HG03066 (cell line): Measurements from ENCODE around the gene C1orf21.

Experiments used
- ATAC-seq: cut with Tn5 transposase; IDR thresholded peaks from one replicate; pipeline ENCODE4 v1.9.1; 2021; ENCODE audit warnings: low read depth; ENCODE audit not compliant: unreplicated experiment

Gene C1orf21

GRCh38 chr1:184539580-184539979, 152.8 kb downstream of the C1orf21 start:
- ATAC-seq: no peak

DNA sequence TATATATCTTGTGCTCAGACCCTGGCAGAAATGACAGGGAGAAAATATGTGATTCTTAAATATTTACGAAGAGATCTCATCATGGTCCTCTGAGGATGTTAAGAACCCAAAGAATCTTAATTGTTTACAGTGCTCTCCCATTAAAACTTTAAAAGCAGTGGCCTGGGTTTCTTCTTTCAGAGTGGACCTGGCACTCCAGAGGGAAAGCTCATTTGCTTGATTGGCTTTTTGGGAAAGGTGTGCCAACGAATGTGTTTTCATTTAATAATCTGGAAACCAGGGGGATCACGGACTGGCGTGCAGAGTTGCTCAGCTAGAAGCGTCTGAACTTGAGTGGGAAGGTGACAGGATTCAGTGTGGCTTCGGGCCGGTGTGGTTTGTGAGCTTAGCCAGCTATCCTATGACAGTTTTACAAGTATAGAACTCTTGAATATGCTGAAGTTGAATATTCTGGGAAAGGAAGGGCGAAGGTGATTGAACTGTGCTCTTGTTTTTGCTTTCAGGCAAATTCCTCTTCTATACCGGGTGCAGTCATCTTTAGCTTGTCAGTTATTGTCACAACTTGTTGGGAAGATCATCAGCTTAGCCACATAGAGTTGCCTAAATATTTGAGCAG, 154.8 kb downstream of the C1orf21 start:
- no peak for ATAC-seq

- no peak for ATAC-seq
Measured at GRCh38 chr1:184542291-184542690, 155.5 kb downstream of the C1orf21 start.

DNA sequence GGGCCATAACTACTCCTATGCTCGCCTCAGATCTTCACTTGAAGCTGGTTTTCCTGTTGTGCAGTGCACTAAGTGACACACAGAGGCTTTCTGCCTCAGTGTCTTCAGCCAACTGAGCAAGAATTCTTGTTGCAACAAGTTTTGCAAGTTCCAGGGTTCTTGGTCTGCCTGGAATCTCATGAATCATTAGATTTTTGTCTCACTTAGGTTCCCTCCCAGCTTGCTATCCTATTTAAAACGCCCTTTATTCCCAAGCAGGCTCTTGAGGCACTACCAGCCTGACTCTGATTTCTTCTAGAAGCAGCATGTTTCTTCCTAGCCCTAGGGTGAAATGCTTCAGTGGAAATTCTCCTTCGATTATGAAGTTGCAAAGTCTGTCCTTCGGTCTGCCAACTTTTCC, 158.8 kb downstream of the C1orf21 start:
- ATAC-seq: no peak

DNA sequence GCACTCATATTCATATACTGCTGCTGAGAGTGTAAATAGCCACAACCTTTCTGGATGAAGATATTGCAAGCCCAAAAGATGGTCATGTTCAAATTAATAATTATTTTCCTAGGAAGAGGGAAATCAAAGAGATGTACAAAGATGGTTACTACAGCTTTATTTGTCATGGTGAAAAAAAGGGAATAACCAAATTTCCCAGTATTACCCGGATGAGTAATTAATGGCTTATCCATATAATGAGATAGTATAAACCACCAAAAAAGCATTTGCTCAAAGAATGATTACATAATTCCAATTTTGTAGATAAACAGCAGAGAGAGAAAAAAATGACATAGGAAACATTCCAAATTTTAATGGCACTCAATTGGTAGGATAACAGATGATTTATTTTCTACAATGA, 165.6 kb downstream of the C1orf21 start:
- ATAC-seq: no peak

- ATAC-seq: no peak
Measured at GRCh38 chr1:184553845-184554244, 167.0 kb downstream of the C1orf21 start.

DNA sequence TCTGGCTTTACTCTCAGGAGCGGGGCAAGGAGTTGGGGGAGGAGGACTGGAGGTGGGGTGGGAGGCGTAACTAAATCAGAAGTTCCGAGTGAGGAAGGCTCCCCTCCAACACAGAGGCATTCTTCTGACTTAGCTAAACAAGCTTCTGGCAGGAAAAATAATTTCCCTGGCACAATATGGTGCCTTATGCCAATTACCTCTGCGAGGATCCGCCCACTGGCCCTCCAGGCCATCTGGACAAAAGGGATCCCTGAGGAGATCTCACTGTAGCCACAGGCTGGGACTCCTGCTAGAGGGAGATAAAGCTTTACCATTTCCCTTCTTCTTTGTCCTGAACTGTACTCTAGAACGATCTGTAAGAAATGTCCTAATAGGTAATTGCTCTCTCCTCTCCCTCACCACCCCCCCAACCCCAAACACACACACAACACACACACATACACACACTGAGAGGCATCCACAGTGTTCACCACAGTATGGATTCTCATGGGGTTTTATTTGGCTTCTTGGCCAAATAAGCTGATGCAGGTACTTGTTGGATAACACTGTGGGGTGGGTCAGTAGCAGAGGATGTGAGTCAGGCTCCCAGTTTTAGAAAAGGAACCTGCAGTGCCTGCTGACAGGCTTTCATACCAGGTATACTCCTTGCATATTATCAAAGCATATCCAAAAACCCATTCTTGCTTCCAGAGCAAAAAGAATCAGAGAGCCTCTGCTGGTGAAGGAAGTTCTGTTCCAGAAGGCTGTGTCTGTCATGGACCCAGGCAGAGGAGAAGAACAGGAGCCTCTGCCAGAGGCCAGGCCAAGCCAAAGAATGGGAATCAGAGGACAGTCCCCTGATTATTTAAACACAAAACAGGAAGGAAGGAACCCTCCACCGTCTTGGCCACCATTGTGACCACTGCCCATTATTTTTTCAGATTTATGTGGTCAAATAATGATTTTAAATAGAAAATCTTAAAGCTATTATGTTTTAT, 169.1 kb downstream of the C1orf21 start:
- ATAC-seq: no peak

- no peak for ATAC-seq
Measured at GRCh38 chr1:184556665-184557064, 169.8 kb downstream of the C1orf21 start.

DNA sequence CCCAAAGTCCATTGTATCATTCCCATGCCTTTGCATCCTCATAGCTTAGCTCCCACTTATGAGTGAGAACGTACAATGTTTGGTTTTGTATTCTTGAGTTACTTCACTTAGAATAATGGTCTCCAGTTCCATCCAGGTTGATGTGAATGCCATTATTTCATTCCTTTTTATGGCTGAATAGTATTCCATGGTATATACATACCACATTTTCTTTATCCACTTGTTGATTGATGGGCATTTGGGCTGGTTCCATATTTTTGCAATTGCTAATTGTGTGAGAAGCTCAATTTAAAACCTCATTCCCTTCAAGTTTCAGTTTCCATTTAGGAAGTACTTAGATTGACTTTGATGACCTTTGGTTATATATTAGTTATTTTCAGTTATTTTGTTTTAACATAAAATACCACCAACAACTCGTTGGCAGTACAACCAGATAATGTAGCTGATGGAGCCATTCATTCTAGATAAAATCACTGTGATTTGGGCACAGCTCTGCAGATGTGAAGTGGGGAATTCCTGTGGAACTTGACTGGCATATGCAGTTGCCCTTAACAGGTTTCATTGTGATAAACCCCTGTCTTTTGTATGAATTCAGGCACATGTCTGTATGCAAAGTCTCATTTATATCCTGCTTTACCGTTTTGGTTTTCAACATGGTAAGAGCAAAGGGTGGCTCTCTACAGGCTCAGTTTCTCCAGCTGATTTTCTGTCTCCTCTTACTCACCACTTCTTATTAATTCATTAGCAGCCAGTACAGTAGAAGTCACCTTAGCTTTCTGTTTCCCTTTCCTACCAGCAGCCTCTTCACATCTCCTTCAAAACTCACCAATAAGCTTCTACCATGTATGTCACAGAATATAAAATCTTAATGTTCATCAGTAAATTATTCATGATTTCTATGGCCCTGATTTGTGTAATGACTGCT, 170.9 kb downstream of the C1orf21 start:
- no peak for ATAC-seq

DNA sequence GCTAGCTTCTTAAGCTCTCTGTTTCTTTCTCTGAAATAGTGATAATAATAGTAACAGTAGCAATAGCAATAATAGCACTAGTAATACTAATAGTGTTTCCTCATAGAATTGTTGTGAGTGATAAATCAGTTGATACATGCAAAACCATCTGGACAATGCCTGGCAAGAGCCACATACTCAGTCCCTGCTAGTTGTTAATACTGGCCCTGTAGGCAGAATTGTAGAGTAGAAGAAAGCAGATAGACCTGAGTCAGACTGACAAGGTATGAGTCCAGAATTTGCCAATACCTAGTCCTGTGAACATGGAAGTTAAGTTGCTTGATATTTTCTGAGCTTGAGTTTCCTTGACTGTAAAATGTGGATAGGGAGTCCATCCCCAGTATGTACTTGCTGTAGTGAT, 171.9 kb downstream of the C1orf21 start:
- no peak for ATAC-seq

- ATAC-seq: no peak
Measured at GRCh38 chr1:184559117-184559713, 172.4 kb downstream of the C1orf21 start.

- ATAC-seq: no peak
Measured at GRCh38 chr1:184562806-184563205, 176.0 kb downstream of the C1orf21 start.

DNA sequence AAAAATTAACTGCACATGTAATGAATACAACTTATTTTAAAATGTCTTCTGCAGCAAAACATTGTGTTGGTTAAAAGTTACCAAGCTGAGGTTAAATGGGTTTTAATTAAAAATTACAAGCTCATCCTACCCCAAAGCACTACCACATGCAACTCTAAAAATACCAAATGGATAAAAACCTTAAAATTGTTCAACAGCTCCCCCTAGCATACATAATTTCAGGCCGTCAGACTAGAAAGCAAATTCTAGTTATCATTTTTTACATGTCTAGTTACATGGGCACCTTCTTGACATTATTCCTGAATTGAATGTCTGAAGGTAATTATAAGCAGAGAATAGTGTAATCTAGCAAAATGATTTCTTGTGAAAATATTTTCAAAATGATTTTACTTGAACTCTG, 176.5 kb downstream of the C1orf21 start:
- ATAC-seq: no peak

DNA sequence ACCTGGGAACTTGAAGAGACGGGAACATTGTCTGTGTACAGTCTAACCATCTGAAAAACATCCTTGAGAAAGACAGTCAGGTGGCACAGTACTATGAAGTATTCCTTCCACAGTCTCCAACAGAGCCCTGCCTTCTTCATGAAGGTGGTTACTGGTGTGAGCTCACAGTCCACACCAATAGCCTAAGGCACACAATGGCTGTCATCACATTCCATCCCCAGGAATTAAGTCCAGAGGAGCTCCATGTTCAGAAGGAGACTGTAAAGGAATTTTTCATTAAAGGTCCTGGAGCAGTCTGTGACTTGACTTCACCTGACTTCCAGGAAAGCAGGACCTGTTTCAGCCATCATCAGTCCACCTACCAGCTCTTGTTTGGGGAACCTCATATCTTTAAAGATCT, 180.2 kb downstream of the C1orf21 start:
- ATAC-seq: no peak

- ATAC-seq: no peak
Measured at GRCh38 chr1:184567637-184568036, 180.8 kb downstream of the C1orf21 start.

GRCh38 chr1:184568148-184568547, 181.3 kb downstream of the C1orf21 start:
- no peak for ATAC-seq

DNA sequence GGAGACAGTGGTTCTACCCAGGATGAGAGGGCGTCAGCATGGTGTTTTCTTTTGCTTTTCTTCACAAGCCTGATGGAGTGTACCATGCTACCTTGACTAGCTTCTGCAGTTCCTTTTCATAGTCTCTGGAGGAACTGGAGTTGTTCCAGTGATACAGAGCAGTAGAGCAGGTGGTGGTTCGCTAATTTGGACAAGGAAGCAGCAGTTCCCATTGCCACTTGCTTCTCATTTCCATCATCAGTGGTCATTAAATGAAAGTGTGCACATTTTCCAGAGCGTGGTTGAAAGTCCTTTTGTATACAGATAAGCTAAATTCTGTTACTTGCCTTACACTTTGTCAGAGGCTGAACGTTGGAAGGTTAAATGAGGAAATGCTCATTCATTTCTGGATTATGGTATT, 182.3 kb downstream of the C1orf21 start:
- ATAC-seq: no peak

GRCh38 chr1:184574588-184574987, 187.8 kb downstream of the C1orf21 start:
- no peak for ATAC-seq

- ATAC-seq: no peak
Measured at GRCh38 chr1:184576822-184577221, 190.0 kb downstream of the C1orf21 start.

GRCh38 chr1:184577319-184577718, 190.5 kb downstream of the C1orf21 start:
- no peak for ATAC-seq
